Measurements from ENCODE around the gene ATP6V0B. TPM values are rescaled to one million over a fixed set of nuclear protein-coding genes. Genes with fewer than 3 reads are reported as not detected.

Gene ATP6V0B
- total and polyA plus RNA-seq, 8 donors, result 56.5 to 239 (median 66.1) TPM

DNA sequence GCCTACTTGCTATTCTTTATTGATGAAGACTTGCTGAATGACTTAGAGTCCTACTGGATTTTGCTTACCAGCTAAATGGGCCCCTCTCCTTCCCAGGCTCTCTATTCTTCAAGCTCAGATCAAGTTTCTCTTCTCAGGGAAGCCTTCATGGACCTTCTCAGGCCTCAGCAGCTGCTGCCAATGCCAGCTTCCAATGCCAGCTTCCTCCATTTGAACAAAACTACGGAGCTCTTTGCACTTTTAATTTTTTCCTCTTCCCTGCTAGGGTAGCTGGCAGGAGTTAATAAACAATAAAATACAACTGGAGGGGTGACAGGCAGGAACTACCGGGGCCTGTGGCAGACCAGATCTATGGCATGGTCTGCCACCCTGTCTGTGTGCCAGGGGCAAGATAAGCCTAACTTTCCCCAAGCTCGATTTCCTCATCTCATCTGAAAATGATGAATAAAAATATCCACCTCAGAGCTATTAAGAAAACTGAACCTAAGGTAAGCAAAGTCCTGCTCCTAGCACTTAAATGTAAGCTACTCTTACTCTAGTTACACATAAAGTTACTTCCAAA is 29.0 kb upstream of the ATP6V0B start:
- H3K4me3 ChIP-seq, result peak overlapping the region; percentile 79 to 91
- H3K27me3 ChIP-seq, result no peaks in the 10 kb centered on the region
- ATAC-seq (no peak), DNase-seq (no peak)
- H3K4me1 ChIP-seq, result peaks cover 12 to 36% of the 10 kb centered on the region in 2 donors
- H3K36me3 ChIP-seq, result peaks cover 0 to 11% of the 10 kb centered on the region in 2 donors
- intact Hi-C loops (cut with DNase I), result no loop called here
- TF ChIP-seq, protein P1, sequence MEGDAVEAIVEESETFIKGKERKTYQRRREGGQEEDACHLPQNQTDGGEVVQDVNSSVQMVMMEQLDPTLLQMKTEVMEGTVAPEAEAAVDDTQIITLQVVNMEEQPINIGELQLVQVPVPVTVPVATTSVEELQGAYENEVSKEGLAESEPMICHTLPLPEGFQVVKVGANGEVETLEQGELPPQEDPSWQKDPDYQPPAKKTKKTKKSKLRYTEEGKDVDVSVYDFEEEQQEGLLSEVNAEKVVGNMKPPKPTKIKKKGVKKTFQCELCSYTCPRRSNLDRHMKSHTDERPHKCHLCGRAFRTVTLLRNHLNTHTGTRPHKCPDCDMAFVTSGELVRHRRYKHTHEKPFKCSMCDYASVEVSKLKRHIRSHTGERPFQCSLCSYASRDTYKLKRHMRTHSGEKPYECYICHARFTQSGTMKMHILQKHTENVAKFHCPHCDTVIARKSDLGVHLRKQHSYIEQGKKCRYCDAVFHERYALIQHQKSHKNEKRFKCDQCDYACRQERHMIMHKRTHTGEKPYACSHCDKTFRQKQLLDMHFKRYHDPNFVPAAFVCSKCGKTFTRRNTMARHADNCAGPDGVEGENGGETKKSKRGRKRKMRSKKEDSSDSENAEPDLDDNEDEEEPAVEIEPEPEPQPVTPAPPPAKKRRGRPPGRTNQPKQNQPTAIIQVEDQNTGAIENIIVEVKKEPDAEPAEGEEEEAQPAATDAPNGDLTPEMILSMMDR (IDR thresholded peaks at IDR 0.05), result no peak
- peak overlapping the region; percentile 92 to 96 for H3K27ac ChIP-seq
- no peaks in the 10 kb centered on the region for H3K9me3 ChIP-seq

DNA sequence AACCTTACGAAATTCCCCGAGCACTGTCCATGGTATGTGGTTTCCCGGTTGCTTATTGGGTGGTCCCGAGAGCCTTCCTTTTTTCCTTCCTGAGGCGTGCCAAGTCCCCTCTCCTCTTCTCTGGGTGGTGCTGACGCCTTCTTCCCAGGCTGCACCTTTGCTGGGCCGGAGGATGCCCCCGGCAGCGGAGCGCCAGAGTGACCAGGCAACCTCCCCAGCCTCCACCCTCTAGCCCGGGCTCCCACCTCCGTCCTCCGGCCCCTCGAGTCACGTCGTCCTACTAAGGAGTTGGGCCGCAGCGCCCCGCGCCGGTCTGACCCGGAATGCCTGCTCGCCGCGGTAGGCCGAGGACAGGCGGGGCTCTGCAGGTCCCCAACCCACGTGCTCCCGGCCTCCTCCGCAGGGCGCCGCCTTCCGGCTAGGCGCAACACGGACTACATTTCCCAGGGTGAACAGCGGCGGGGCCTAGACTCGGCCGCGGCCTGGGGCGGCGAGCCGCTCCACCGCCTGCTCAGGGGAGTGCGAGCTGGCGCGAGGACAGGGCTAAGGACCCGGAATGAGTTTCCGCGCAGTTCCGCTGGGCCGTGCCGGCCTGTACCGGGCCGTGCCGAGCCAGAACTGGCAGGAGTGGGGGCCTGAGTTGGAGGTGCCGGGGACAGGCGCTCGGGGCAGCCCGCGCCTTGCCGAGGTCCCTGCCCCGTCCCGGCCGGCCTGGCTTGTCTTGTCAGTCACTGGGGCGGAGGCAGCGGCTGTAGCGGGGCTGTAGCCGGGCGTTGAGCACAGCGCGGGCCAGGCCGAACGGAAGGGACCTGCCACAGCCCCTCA is 28.3 kb upstream of the ATP6V0B start, which contains the start of gene IPO13:
IPO13 (plus strand) TSS at position 715 of the 825 bp plus-strand sequence. CDS start 651 bp downstream, outside the sequence.
- intact Hi-C loops (cut with DNase I), result no loop called here
- Histone ChIP-seq H3K4me3 (peak within 1 kb of the TSS; percentile 79 to 91), H3K36me3 (peaks cover 0 to 11% of the 10 kb centered on the region in 2 donors), H3K27me3 (no peaks in the 10 kb centered on the region), H3K4me1 (peaks cover 12 to 36% of the 10 kb centered on the region in 2 donors), H3K9me3 (no peaks in the 10 kb centered on the region), H3K27ac (peak within 1 kb of the TSS; percentile 92 to 96)
- DNase-seq, result peak; percentile 96 to 99 (median 97)
- TF ChIP-seq, protein P1 (IDR thresholded peaks at IDR 0.05), result peak; percentile 60 to 69
- ATAC-seq, result peak; percentile 99

DNA sequence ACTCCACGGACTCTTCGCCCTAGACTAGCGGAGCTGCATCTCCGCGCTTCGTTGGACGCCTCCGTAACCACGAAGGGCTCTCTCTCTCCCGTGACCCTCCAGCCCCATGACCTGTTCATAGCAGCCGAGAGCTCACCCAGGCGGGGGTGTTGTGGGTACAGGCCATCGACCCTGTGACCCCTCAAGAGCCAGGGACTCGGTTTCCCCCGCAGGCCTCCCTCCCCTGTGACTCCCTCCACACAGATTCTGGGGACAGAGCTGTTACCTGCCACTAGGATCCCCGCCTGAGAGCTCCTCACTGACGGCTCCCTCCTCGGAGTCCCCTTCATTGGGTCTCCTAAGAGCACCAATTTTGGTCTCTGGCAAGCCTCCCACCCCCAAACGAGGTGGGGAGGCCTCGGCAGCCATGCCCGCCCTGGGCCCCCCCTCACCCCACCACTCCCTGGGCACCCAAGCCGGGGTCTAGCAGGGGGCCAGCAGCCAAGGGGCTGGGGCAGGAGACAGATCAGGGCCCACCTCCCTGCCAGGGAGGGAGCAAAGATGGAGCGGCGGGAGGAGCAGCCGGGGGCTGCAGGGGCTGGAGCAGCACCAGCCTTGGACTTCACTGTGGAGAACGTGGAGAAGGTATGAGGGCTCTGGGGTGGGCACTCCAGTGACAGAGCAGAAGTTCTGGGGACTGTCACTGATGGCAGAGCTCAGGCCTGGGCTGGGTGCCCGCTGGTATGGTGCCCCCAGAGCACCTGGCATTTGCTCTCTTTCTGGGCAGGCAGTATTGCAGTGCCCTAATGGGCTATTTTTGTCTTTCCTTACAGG is 27.5 kb upstream of the ATP6V0B start:
- intact Hi-C loops (cut with DNase I), result no loop called here
- no peaks in the 10 kb centered on the region for H3K9me3 ChIP-seq

DNA sequence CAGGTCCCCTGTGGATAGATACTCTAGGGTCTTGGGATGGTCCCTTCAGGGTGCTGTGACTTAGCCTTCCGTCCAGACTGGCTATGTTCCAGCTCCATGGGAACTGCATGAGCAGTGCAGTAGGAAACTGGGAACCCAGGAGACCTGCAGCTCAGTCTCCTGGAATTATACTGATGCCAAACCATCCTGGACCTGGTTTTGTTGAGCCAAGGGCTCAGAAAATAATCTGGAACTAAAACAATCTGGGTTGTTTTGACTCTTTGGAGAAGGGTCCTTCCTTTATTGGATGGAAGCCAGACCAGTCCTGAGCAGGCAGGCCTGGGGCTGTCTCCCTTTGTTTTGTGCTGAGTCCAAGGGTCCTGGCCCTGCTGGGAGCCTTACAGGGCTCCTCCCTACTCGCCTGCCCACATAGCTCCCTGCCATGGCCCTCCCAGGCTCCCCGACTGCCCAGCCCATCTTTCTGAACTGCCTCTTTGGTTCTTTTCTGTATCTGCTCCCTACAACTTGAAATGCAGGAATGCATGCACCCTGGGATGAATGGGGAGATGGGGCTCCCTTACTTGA is 26.8 kb upstream of the ATP6V0B start:
- ATAC-seq (no peak), DNase-seq (no peak)
- peaks cover 12 to 36% of the 10 kb centered on the region in 2 donors for H3K4me1 ChIP-seq
- H3K36me3 ChIP-seq, result peaks cover 0 to 11% of the 10 kb centered on the region in 2 donors
- intact Hi-C loops (cut with DNase I), result no loop called here
- H3K9me3 ChIP-seq, result no peaks in the 10 kb centered on the region
- no peaks in the 10 kb centered on the region for H3K27me3 ChIP-seq
- H3K27ac ChIP-seq, result no peak overlapping the region
- TF ChIP-seq, protein P1 (IDR thresholded peaks at IDR 0.05), result no peak
- peak overlapping the region; percentile 79 to 91 for H3K4me3 ChIP-seq

More for the DNA sequence above, 27.5 kb upstream of the ATP6V0B start:
- Histone ChIP-seq H3K27me3 (no peaks in the 10 kb centered on the region), H3K36me3 (peaks cover 0 to 11% of the 10 kb centered on the region in 2 donors), H3K4me3 (peak overlapping the region; percentile 79 to 91), H3K27ac (peak overlapping the region; percentile 92 to 96), H3K4me1 (peaks cover 12 to 36% of the 10 kb centered on the region in 2 donors)
- TF ChIP-seq, protein P1 (IDR thresholded peaks at IDR 0.05), result no peak
- no peak for DNase-seq
- ATAC-seq, result no peak
